HG03025 (cell line): ENCODE data around the gene AOPEP.
A peak's percentile ranks its signal among the peaks of the same experiment; 100 is the strongest.
"Not testable (repeated sequence)": the region's sequence is repeated elsewhere in the genome, so short reads cannot be mapped to it uniquely, and the experiment has no call there.

Experiments
- ATAC-seq: cut with Tn5 transposase; IDR thresholded peaks from one replicate; pipeline ENCODE4 v1.9.1; 2021; ENCODE audit warnings: mild to moderate bottlenecking, moderate library complexity; ENCODE audit not compliant: unreplicated experiment, low FRiP score

AOPEP gene

DNA sequence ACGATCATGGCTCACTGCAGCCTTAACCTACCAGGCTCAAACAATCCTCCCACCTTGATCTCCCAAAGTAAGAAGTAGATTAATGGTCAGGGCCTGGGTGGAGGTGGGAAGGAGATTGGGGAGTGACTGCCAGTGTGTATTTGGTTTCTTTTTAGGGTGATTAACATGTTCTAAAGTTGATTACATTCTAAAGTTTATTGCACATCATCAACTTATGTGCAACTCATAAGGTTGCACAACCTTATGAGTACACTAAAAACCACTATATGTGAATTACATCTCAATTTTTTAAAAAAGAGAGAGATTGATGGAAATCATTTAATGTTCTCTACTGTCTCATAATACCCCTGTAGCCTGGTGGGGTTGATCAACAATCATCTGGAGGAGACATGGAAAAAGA lies 218.1 kb downstream of the AOPEP start:
- ATAC-seq: no peak

DNA sequence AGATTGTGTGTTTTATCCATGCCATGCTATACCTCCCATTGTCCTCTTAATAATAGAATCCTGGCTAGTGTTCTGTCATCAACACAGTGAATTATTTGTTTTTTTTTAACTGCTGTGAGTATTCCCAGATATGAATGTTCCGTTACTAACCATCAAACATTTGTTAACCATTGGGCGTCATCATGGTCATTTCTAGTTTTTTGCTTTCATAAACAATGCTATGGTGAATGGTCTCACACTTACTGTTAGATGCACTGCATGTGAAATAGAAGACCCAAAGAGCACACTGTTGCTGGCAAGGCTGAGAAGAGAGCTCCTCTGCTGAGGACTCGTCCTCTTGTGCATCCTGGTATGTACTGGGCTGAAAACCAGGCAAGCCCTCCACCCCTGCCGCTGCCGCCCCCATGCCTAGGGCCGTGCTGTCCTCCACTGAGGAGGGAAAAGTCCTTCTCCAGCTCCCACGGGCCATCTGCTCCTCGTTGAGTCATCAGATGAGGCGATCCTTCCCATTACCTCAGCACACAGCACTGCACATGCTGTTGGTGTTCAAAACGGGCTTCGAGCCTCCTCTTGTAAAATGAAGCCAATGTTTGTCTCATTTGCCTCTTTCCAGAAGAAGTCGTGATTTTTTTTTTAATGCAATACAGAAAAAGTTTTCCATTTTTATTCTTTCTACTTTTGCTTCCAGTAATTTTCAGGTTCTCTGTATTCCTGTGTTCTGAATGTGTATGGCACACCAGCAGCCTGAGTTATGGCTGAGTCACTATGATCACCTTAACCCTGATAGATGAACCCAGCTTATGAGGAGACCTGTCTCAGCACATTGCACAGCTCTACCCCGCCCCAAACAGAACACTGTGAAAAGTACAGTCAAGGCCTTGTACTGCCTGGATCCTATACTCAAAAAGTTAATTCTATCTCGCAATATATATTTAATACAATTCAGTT lies 219.0 kb downstream of the AOPEP start:
- no peak for ATAC-seq

DNA sequence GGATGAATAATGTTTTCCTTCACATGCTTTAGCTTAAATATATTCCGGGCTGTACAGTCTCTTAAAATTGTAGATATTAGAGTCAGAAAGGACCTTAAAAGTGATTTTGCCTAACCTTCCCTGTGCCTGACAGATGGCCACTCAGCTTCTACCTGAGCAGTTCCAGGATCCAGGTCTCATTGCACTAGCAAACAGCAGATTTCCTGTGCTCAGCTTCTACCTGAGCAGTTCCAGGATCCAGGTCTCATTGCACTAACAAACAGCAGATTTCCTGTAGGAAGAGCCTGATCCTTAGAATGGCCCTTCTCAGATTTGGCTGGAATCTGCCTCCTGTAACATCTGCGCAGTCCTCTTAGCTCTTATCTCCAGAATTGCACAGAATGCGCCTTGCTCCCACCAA lies 219.8 kb downstream of the AOPEP start:
- ATAC-seq: no peak

DNA sequence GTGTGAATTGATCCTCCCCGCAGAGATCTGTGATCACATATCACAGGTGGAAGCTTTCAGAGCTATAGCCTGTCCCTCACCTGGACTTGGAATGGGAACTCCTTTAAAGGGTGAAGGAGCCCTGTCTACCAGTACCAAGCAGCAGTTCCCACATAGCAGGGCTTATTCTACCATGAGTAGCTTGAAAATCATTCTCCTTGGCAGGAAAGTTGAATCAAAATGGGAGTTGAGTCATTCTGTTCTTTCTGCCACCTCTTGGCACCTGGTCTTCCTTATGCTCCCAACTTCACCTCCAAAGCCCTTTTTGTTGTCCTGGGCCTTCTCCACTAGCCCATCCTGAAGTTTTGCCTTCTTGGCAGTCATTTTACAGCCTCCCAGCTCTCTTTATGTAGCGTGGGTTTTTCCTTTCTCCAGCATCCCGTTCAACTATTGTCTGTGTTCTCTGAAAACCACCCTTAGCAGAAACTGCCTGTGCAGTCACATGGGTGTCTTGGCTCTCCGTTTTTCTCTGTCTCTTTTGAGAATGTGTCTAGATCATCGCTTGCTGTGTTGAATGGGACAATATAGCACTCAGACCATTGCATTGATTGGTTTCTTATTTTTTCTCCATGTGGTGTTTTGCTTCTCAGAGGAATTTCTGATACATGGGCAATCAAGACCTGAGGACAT lies 222.2 kb downstream of the AOPEP start:
- no peak for ATAC-seq

DNA sequence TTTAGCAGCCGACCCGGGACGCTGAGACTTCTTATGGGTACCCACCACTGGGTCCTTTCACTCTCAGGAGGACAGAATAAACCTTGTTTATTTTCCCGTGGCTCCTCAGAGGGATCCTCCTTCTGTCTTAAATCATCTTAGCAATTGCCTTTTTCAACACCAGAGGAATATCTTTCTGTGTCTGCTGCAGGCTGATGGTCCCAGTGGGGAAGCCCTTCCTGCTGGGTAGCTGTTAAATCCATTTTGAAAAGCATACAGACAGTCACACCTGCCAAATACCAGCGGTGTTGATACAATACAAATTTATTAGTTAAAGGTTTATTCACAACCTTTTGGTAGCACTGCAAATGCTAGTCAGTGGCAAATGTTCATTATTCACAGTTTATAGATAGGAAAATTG lies 222.9 kb downstream of the AOPEP start:
- no peak for ATAC-seq

DNA sequence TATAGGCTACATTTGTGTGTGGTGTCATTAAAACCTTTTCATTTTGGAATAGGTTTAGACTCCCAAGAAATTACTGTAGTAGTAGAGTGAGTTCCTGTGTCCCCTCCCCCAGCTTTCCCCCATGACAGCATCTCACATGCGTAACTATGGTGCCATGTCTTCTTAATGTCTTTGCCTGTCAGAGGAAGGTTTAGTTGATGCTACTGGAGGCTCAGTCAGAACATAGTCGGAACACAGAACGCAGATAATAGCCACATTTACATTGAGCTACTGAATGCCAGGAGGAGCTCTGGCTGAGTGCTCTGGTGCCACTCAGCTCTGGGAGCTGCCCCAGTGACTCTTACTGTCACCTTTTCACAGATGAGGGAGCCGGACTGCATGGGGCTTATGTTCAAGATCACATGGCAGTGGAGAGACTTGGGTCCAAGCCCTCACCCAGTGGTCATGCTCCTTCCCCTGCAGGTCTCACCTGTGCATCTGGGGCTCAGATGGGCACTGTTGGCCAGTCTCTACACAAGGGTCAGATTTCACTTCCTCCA lies 223.6 kb downstream of the AOPEP start:
- no peak for ATAC-seq

DNA sequence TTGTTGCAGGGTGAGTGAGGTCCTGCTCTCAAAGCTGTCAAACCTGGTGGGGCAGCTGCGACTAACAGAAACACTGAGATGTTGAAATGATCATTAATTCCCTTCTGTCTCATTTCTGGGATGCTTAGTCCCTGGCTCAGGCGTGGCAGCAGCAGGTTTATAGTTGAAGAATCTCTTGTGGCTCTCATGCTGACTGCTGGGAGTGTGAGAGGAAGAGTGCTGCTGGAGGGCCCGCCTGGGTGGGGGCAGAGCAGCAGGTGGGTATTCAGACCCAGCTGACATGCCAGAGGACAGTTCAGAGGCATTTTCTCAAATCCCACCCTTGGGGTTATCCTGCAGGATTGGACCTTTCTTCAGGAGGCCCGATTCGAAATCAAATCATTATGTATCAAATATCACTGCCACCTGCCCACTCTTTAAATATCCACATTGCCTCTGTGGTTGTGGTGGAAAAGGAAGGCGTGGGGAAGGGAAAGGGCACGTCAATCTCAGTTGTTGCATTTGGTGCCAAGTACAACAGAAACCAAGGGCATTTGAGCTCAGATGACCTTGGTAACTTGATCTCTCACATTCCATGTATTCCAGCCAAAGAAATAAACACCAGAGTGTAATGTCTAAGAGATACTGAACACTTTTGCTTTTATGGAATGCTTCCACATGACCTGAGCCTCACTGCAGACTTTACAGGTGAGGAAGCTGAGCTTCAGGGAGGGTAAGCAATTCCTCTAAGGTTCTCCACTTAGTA lies 224.3 kb downstream of the AOPEP start:
- ATAC-seq: no peak

DNA sequence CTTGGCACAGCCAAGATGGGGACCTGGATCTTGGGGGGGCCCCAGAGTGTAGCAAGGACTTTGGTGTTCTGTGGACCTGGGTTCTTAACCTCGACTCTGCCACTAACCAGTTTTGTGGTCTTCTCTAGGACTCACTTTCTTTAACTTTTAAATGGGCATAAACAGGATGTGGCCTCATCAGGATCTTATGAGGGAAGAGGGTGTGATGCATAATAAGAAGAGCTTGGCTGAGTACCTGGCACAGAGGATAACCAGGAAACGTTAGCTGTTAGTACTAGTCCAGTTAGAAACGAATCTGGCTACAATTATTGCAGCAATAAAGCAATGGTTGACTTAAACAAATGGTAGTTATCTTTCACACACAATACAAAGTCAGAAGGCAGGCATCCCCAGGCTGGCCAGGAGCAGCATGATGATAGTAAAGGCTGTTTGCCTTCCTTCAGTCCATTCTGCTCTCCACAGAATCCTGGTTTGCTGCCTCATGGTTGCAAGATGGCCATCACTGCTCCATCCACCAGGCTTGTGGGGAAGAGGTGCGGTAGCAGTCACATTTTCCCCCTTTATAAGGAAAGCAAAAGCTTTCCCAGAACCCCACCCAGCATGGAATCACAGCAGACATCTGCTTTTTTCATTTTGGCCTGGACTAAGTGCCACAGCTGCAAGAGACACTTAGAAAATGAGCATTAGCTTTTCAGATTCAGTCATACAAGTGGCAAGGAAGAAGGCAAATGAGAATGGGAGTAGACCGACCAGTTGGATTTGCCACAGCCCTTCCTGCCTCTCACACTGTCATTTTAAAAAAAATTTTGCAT lies 225.0 kb downstream of the AOPEP start:
- ATAC-seq: no peak

DNA sequence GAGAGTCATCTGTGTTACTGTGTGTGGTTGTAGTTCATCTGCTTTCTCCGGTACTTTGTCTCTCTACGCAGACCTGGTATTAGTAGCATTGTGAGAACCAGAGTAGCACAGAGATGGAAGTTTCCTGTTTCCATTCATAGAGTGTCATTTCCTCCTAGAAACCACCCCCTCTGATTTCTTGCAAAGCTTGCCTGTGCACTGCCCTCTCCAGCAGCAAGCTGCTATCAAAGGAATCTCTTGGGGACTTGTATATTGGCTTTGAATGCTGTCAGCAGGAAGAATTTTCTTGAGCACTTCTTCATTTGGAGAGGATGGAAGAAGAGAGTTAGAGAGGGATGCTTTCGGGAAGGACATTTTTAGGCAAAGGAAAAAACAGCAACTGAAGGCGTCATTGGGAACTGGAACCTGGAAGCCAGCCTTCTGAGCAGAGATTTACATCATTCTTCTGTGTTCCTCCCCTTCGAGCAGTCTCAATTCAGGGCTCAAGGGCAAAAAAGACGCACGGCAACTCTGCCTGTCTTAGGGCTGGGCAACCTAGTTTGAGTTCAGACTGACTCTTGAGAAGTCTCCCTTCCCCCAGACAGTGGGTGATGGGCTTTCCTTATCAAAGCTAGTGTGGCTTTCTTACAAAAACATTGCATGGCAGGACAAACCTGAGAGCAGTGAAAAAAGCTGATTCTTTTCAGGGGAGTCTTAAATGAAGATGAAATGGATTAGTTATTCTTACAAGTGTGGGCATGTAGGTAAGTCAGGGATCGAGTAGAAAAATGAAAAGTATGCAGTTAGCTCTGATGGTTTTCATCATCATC lies 226.3 kb downstream of the AOPEP start:
- ATAC-seq: peak; percentile 64

DNA sequence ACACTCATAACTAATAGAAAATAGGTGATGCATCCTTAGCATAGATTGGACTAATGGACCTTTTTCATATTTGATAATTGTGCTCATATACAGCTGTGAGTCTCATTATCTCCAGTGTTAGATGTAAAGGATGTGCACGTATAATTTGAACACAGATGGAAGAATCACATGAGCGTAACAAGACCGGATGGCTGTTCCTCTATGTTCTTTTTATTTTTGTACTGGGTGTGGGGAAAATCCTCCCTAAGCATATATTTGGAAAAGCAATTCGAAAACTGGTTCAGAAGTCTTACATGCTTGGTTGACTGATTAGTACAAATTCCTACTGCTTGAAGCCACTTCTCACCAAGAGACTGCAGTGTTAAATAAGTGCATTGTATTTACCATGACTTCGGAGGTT lies 230.2 kb downstream of the AOPEP start:
- ATAC-seq: no peak

DNA sequence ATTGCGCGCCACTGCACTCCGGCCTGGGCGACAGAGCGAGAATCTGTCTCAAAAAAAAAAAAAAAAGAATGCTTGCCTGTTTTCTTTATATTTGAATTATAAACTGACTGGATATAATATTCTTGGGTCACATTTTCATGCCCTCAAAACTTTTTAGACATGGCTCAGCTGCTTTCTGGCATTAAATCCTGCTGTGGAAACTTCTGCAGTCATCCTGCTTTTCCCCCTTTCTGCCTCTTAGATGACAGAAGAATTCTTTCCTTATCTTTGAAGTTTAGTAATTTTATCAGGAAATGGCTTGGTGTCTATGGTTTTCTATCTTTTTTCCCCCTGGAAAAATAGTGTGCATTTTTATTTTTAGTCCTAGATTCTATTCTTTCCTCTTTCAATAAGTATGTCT lies 234.5 kb downstream of the AOPEP start:
- no peak for ATAC-seq

DNA sequence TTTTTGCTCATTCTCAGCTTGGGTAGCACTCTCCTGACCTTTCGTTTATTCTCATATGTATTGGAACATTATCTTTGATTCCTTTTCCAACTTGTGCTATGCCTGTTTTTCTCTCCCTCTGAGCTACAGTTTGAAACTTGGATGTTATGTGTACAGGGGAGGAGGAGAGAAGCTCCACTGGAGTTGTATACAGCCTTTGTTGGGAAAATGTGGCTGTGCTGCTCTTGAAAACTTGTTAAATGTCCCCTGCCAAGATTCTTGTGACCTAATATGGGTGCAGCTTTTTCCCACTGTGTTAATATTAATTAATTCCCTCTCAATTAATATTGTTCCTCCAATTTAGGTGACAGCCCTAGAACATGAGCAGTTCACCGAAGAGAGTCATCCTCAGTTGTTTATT lies 235.4 kb downstream of the AOPEP start:
- ATAC-seq: no peak

DNA sequence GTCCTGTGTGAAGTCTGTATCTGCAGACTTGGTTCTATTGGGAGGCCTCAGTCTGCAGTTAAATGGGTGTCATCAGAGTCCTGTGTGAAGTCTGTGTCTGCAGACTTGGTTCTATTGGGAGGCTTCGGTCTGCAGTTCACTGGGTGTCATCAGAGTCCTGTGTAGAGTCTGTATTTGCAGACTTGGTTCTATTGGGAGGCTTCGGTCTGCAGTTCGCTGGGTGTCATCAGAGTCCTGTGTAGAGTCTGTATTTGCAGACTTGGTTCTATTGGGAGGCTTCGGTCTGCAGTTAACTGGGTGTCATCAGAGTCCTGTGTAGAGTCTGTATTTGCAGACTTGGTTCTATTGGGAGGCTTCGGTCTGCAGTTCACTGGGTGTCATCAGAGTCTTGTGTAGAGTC lies 239.1 kb downstream of the AOPEP start:
- ATAC-seq: not testable (repeated sequence)

DNA sequence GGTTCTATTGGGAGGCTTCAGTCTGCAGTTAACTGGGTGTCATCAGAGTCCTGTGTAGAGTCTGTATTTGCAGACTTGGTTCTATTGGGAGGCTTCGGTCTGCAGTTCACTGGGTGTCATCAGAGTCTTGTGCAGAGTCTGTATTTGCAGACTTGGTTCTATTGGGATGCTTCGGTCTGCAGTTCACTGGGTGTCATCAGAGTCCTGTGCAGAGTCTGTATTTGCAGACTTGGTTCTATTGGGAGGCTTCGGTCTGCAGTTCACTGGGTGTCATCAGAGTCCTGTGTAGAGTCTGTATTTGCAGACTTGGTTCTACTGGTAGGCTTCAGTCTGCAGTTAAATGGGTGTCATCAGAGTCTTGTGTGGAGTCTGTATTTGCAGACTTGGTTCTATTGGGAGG lies 239.5 kb downstream of the AOPEP start:
- ATAC-seq: not testable (repeated sequence)

DNA sequence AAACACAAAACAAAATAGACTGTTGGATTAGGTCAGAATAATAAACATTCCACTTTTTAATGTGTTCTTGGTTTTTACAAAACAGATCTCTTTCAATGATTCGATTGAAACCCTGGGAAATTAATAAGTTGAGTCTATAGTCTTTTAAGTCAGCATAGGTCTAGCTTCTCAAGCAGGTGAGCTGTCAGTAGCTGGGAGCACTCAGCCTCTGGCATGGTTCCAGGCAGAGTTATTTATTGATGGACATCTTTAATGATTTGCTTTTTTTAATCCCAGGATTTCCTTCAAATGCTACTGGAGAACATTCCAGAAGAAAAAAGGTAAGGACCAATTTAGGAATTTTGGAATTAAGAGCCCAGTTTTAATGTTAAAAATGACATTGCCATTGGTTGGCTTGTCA lies 241.0 kb downstream of the AOPEP start:
- no peak for ATAC-seq

DNA sequence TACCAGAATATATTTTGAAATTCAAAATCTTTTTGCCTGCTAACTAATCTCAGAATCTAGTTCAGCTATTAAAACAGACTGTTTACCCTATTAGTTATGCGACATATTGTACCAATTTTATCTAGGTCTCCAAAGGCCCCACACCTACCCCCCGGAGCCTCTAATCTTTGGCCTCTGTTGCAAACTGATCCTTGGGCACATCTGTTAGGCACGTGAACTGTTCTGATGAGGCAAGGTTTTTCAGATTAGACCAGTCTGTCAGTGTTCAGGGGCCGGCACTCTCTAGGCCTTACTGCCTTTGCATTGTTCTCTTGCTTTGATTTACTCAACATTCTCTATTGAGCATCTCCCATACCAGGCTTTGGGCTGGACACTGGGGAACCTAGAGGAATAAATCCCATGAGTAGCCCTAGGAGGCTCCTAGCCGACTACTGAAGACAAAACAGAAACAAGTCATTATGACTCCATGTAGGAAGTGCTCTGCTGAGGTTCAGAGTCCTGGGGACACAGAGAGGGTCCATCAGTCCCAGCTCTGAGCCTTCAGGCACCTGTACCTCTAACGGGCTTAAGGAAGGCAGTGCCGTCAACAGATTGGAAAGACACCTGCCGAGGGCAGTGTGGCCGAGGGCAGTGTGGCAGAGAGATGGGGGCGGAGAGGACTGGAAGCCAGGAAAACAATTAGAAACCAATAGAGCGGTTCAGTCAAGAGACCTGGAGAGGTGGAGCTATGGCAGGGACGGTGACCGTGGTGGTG lies 245.1 kb downstream of the AOPEP start:
- ATAC-seq: no peak

DNA sequence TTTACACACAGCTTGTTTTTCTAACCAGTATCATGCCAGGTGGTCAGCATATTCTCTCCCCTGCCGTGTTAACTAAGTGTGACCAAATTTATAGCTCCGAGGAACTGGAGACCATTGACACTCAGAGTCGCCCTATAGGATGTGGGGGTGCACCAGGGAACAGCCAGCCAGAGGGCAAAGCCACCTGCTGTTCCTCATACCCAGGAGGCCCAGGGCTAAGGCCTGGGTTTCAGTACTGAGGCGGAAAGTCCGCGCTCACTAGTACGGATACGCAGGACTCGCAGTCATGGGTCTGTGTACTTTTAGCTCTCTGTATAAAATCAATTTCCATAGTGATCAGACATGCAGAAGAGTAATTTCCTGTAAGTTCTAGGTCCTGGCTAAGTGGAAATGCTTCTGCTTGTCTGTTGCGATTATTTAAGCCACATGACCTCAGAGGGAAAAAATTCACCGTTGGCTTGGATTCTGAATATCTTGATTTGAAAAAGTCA lies 247.0 kb downstream of the AOPEP start:
- ATAC-seq: no peak

DNA sequence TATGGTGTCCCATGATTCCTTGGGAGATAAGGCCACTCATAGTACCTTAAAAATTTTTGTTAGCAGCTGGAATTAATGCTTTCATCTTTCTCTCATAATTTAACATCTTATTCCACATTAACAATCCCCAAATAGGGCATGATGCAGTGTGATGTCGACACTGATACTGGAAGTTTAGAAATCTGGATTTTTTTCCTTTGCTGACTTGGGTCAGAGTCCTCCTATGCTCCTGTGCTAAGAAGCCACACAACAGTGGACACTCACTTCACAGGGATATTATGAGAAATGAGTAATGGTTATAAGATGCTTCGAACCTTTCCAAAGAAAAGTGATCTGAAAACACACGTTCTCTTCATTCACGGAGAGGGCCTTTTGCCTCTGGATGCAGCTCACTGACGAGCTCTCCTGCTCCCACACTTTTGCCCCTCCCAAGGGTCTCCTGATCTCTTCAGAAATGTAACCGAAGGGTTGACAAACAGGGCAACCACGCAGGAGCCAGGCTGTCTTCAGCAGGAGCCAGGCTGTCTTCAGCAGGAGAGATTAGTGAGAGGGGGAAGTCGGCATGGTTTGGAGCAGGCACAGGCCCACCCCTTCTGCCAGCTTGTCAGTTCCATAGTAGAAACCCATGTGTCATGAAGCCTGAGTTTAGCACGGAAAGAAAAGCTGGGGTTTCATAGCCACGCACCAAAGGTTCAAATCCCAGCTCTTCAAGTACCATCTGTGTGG lies 247.8 kb downstream of the AOPEP start:
- ATAC-seq: no peak
